ENCODE measurements around the gene SEMA4A. TPM values are rescaled to one million over a fixed set of nuclear protein-coding genes. Genes with fewer than 3 reads are reported as not detected.

The SEMA4A gene
- total and polyA plus RNA-seq, 9 of the 15 experiments (the other 6 are each of a cell fraction or from before 2014, with no cell fraction given), result 0.04 to 1.7 (median 0.45) TPM

- TF ChIP-seq AFF1 (IDR thresholded peaks at IDR 0.05; ENCODE audit: low read depth in 1 of 2, partially characterized antibody in 2 of 2), result peak in 1 of 2 experiments; percentile 36
- TF ChIP-seq CREBBP (IDR thresholded peaks at IDR 0.05; ENCODE audit: low read depth, low read length), result no peak
- TF ChIP-seq TOE1 (IDR thresholded peaks at IDR 0.05; ENCODE audit: borderline replicate concordance), result no peak; the same call in 1 of the 2 replicates
- no peak for TF ChIP-seq TOE1 (CRISPR knock-in tag; IDR thresholded peaks at IDR 0.05; ENCODE audit: borderline replicate concordance, low read depth)
- TF ChIP-seq RBM22 (IDR thresholded peaks at IDR 0.05; ENCODE audit: low read depth, low read length, poor library complexity, severe bottlenecking), result no peak
- 0 out of 2 replicates have a peak, but pooled peaks have one; percentile 40 for TF ChIP-seq GTF2E2 (tag; IDR thresholded peaks at IDR 0.05)
- no peak for TF ChIP-seq SRSF3 (IDR thresholded peaks at IDR 0.05; ENCODE audit: insufficient read depth, low read length)
- no peak for TF ChIP-seq HNRNPH1 (optimal IDR thresholded peaks at IDR 0.05; ENCODE audit: low read depth, low read length)
- no peak for TF ChIP-seq BCL6 (CRISPR knock-in tag; IDR thresholded peaks at IDR 0.05)
- no peak for TF ChIP-seq HMBOX1 (IDR thresholded peaks at IDR 0.05)
- TF ChIP-seq HDAC6 (IDR thresholded peaks at IDR 0.05; ENCODE audit: low read depth, low read length), result no peak
- TF ChIP-seq EWSR1 (IDR thresholded peaks at IDR 0.05; ENCODE audit: borderline replicate concordance, low read depth, partially characterized antibody), result no peak
- TF ChIP-seq SNRNP70 (optimal IDR thresholded peaks at IDR 0.05; ENCODE audit: low read depth, low read length), result no peak
- TF ChIP-seq IRF2 (CRISPR knock-in tag; IDR thresholded peaks at IDR 0.05), result no peak
- no peak for TF ChIP-seq HDGF (IDR thresholded peaks at IDR 0.05)
- peak; percentile 61; the same call in 1 of the 2 replicates for TF ChIP-seq KLF1 (tag; IDR thresholded peaks at IDR 0.05)
- TF ChIP-seq SIX5 (IDR thresholded peaks at IDR 0.05; ENCODE audit: borderline replicate concordance in 1 of 2, insufficient read depth in 1 of 2, low read depth in 1 of 2, low read length in 2 of 2), result peak; percentile 47 to 53; a peak in 3 of 4 replicates
- no peak for TF ChIP-seq RBM14 (IDR thresholded peaks at IDR 0.05; ENCODE audit: borderline replicate concordance, insufficient read depth, low read depth, low read length)
- TF ChIP-seq CHD1 (IDR thresholded peaks at IDR 0.05; ENCODE audit: low read length), result peak; percentile 40
- no peak for TF ChIP-seq TCF3 (CRISPR knock-in tag; IDR thresholded peaks at IDR 0.05)
Measured at GRCh38 chr1:156193488-156194299, 40.3 kb downstream of the SEMA4A start, which contains the start of gene SLC25A44 (continued).
